ENCODE data around the gene ENTPD6. TPM values are rescaled to one million over a fixed set of nuclear protein-coding genes. Genes with fewer than 3 reads are reported as not detected.

Gene ENTPD6
- polyA plus RNA-seq, 3 donors: 36.2 to 120 (median 47.0) TPM

DNA sequence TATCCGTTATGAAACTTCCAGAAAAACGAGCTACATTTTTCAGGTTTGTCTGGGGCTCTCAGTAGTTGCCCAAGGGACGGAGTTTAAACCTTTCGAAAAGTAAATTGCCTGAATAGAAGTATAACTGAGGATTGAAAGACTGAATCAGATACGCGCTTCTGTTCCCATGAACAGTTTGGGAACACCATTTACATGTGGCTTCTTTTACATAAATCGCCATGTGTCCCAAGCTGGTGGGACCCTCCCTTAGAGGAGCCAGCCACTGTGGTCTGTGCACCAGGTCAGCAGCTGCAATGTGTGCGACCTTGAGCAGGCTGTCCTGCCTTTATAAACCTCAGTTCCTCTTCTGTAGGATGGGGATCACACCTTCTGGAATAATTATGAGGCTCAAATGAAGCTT is 11.0 kb downstream of the ENTPD6 start:
- Histone ChIP-seq H3K36me3 (replicated peaks in 1 of 2; ENCODE audit: control insufficient read depth in 1 of 2, insufficient read depth in 2 of 2, low read length in 2 of 2) (peaks cover 15 to 32% of the 10 kb centered on the region in 2 donors), H3K27ac (ENCODE audit: low read depth in 1 of 2, low read length in 2 of 2) (no peak overlapping the region), H3K79me2 (ENCODE audit: insufficient read depth, low read length) (peaks cover 34% of the 10 kb centered on the region), H2AFZ (ENCODE audit: insufficient read depth, low read depth, low read length, poor library complexity, severe bottlenecking) (no peak overlapping the region), H3K4me2 (replicated peaks; ENCODE audit: extremely low read depth, low read length, poor library complexity, severe bottlenecking) (no peak overlapping the region), H3K4me3 (replicated peaks in 1 of 3; ENCODE audit: low read depth in 2 of 3, low read length in 3 of 3) (no peak overlapping the region), H3K9ac (ENCODE audit: insufficient read depth, low read length, poor library complexity, severe bottlenecking) (no peak overlapping the region), H3K4me1 (ENCODE audit: control insufficient read depth in 1 of 2, insufficient read depth in 2 of 2, low read length in 2 of 2) (peaks cover 31 to 34% of the 10 kb centered on the region in 2 donors), H3K27me3 (ENCODE audit: control insufficient read depth in 2 of 2, insufficient read depth in 2 of 2, low read length in 2 of 2) (no peaks in the 10 kb centered on the region), H4K20me1 (ENCODE audit: insufficient read depth, low read length) (no peaks in the 10 kb centered on the region), H3K9me3 (replicated peaks in 1 of 2; ENCODE audit: control insufficient read depth in 1 of 2, insufficient read depth in 1 of 2, low read length in 2 of 2) (no peaks in the 10 kb centered on the region)
- peaks cover 22 to 37% of the 10 kb centered on the region in 2 donors for H3K36me3 Mint-ChIP-seq
- H3K27ac Mint-ChIP-seq: no peak overlapping the region
- DNase-seq: no peak
- H3K4me1 Mint-ChIP-seq: peaks cover 35% of the 10 kb centered on the region
- TF ChIP-seq, protein P1, sequence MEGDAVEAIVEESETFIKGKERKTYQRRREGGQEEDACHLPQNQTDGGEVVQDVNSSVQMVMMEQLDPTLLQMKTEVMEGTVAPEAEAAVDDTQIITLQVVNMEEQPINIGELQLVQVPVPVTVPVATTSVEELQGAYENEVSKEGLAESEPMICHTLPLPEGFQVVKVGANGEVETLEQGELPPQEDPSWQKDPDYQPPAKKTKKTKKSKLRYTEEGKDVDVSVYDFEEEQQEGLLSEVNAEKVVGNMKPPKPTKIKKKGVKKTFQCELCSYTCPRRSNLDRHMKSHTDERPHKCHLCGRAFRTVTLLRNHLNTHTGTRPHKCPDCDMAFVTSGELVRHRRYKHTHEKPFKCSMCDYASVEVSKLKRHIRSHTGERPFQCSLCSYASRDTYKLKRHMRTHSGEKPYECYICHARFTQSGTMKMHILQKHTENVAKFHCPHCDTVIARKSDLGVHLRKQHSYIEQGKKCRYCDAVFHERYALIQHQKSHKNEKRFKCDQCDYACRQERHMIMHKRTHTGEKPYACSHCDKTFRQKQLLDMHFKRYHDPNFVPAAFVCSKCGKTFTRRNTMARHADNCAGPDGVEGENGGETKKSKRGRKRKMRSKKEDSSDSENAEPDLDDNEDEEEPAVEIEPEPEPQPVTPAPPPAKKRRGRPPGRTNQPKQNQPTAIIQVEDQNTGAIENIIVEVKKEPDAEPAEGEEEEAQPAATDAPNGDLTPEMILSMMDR (IDR thresholded peaks at IDR 0.05): no peak
- H3K9me3 Mint-ChIP-seq: no peaks in the 10 kb centered on the region
- WGBS (ENCODE audit: insufficient coverage): 100% methylated on average over 6 of the region's 8 CpGs
- H3K27me3 Mint-ChIP-seq (ENCODE audit: low read depth in 3 of 3): peaks cover 0 to 3% (median 3%) of the 10 kb centered on the region in 3 donors
- no peak overlapping the region for H3K4me3 Mint-ChIP-seq
- intact Hi-C loops (cut with micrococcal nuclease): loop anchor here in 1 of 2 donors (10.0 kb wide), 1 partner anchor 188 kb away; the partner anchor contains the start of gene ABHD12

DNA sequence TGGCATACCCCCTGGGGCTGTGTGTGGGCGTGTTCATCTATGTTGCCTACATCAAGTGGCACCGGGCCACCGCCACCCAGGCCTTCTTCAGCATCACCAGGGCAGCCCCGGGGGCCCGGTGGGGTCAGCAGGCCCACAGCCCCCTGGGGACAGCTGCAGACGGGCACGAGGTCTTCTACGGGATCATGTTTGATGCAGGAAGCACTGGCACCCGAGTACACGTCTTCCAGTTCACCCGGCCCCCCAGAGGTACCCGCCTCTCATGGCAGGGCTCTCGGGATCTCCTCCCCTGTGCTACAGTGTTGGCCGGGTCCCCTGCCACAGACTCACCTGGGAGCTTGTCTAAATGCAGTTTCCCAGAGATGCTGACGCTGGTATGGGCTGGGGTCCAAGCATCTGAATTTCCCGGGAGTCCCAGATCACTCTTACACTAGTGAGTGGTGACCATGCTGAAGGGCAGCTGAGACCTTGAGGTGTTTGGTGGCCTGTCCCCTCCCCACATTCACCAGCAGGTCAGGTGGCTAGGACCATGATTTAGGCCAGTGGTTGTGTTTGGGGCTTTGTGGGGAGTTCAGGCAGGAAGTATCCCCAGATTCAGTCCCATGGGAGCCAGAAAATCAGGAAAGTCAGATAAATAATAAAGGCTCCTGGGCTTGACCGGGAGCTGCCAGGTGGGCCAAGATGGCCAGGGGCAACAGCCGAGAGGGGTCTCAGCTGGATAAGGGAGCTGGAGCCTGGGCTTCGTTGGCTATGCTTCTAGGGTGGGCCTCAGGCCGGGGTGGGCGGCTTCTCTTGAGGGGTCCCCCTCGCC is 11.8 kb downstream of the ENTPD6 start:
- H3K27ac Mint-ChIP-seq: no peak overlapping the region
- no peak for DNase-seq
- intact Hi-C loops (cut with micrococcal nuclease): loop anchor here in 1 of 2 donors (10.0 kb wide), 1 partner anchor 187 kb away; the partner anchor contains the start of gene ABHD12
- H3K36me3 Mint-ChIP-seq: peaks cover 30 to 45% of the 10 kb centered on the region in 2 donors
- H3K4me1 Mint-ChIP-seq: peaks cover 33% of the 10 kb centered on the region
- H3K9me3 ChIP-seq (replicated peaks in 1 of 2; ENCODE audit: control insufficient read depth in 1 of 2, insufficient read depth in 1 of 2, low read length in 2 of 2): no peaks in the 10 kb centered on the region
- no peak overlapping the region for H2AFZ ChIP-seq (ENCODE audit: insufficient read depth, low read depth, low read length, poor library complexity, severe bottlenecking)
- H3K27me3 Mint-ChIP-seq (ENCODE audit: low read depth in 3 of 3): peaks cover 0 to 2% (median 2%) of the 10 kb centered on the region in 3 donors
- H3K9me3 Mint-ChIP-seq: no peaks in the 10 kb centered on the region
- no peak overlapping the region for H3K4me2 ChIP-seq (replicated peaks; ENCODE audit: extremely low read depth, low read length, poor library complexity, severe bottlenecking)
- no peak overlapping the region for H3K4me3 ChIP-seq (replicated peaks in 1 of 3; ENCODE audit: low read depth in 2 of 3, low read length in 3 of 3)
- no peak overlapping the region for H3K27ac ChIP-seq (ENCODE audit: low read depth in 1 of 2, low read length in 2 of 2)
- H3K4me1 ChIP-seq (ENCODE audit: control insufficient read depth in 1 of 2, insufficient read depth in 2 of 2, low read length in 2 of 2): peaks cover 31 to 34% of the 10 kb centered on the region in 2 donors
- peaks cover 26% of the 10 kb centered on the region for H3K79me2 ChIP-seq (ENCODE audit: insufficient read depth, low read length)
- no peaks in the 10 kb centered on the region for H3K27me3 ChIP-seq (ENCODE audit: control insufficient read depth in 2 of 2, insufficient read depth in 2 of 2, low read length in 2 of 2)
- TF ChIP-seq, protein P1 (IDR thresholded peaks at IDR 0.05): no peak
- no peak overlapping the region for H3K9ac ChIP-seq (ENCODE audit: insufficient read depth, low read length, poor library complexity, severe bottlenecking)
- no peak overlapping the region for H3K4me3 Mint-ChIP-seq
- no peaks in the 10 kb centered on the region for H4K20me1 ChIP-seq (ENCODE audit: insufficient read depth, low read length)
- H3K36me3 ChIP-seq (replicated peaks in 1 of 2; ENCODE audit: control insufficient read depth in 1 of 2, insufficient read depth in 2 of 2, low read length in 2 of 2): peaks cover 23 to 41% of the 10 kb centered on the region in 2 donors
- WGBS (ENCODE audit: insufficient coverage): 96% methylated on average over 20 of the region's 22 CpGs
